ENCODE results near the gene LPIN1. TPM values are rescaled to one million over a fixed set of nuclear protein-coding genes. Genes with fewer than 3 reads are reported as not detected.

The LPIN1 gene
- polyA plus RNA-seq, 1 experiment: 20.8 TPM

DNA sequence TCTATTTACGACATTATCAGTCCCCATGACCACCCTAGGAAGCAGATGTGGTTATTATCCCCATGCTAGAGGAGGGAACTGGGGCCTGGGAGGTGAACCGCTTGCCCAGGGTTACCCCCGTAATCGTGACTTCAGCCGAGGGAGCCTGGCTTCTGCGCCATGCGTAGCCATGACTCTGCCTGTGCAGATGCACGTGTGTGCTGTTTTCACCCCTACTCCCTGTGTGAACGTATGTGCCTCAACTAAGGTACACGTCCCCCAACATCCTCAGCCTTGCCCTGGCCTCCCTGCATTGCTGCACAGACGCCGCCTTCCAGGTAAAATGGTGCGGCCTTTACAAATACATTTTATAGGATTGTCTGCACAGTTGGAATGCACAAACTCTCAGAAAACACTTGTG, 40.2 kb downstream of the LPIN1 start:
- Histone ChIP-seq H3K27me3 (ENCODE audit: control insufficient read depth, insufficient read depth, low read length) (no peaks in the 10 kb centered on the region), H3K4me3 (ENCODE audit: low read depth, low read length) (no peak overlapping the region), H3K36me3 (ENCODE audit: control insufficient read depth, insufficient read depth, low read length) (peaks cover 17% of the 10 kb centered on the region)
- TF ChIP-seq, protein P1, sequence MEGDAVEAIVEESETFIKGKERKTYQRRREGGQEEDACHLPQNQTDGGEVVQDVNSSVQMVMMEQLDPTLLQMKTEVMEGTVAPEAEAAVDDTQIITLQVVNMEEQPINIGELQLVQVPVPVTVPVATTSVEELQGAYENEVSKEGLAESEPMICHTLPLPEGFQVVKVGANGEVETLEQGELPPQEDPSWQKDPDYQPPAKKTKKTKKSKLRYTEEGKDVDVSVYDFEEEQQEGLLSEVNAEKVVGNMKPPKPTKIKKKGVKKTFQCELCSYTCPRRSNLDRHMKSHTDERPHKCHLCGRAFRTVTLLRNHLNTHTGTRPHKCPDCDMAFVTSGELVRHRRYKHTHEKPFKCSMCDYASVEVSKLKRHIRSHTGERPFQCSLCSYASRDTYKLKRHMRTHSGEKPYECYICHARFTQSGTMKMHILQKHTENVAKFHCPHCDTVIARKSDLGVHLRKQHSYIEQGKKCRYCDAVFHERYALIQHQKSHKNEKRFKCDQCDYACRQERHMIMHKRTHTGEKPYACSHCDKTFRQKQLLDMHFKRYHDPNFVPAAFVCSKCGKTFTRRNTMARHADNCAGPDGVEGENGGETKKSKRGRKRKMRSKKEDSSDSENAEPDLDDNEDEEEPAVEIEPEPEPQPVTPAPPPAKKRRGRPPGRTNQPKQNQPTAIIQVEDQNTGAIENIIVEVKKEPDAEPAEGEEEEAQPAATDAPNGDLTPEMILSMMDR (IDR thresholded peaks at IDR 0.05; ENCODE audit: insufficient read depth, low read depth, low read length): no peak
- CTCF ChIA-PET: interaction anchor here (1.0 to 15.6 kb wide), 2 partner anchors 39 to 97 kb away, joined by 3 to 423 read pairs; no protein-coding TSS in a partner anchor
- DNase-seq (ENCODE audit: low read depth): no peak
- POLR2A ChIA-PET: no interaction called here

DNA sequence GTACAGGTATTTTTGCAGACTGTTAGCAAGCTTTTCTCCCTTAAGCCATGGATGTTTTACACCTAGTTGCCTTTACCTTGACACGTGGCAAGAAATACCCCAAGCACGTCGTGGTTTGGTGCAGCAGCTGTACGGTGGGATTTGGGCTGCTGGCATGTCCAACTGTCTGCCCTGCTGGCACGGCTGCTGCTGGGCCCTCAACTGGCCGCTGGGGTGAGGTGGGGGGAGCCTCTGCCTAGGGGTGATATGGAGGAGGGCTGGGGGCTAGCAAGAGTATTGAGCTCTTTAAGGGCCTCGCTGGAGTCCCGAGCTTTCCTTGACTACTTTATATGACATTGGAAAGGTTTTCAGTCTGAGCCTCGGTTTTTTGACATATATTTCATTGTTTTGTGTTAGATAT, 41.6 kb downstream of the LPIN1 start:
- TF ChIP-seq, protein P1 (IDR thresholded peaks at IDR 0.05; ENCODE audit: insufficient read depth, low read depth, low read length): no peak
- CTCF ChIA-PET: interaction anchor here (0.8 to 15.6 kb wide), 3 partner anchors 9 to 99 kb away, joined by 3 to 423 read pairs (median 4); no protein-coding TSS in a partner anchor
- no peak overlapping the region for H3K4me3 ChIP-seq (ENCODE audit: low read depth, low read length)
- DNase-seq (ENCODE audit: low read depth): no peak
- peaks cover 23% of the 10 kb centered on the region for H3K36me3 ChIP-seq (ENCODE audit: control insufficient read depth, insufficient read depth, low read length)
- POLR2A ChIA-PET: no interaction called here
- no peaks in the 10 kb centered on the region for H3K27me3 ChIP-seq (ENCODE audit: control insufficient read depth, insufficient read depth, low read length)

DNA sequence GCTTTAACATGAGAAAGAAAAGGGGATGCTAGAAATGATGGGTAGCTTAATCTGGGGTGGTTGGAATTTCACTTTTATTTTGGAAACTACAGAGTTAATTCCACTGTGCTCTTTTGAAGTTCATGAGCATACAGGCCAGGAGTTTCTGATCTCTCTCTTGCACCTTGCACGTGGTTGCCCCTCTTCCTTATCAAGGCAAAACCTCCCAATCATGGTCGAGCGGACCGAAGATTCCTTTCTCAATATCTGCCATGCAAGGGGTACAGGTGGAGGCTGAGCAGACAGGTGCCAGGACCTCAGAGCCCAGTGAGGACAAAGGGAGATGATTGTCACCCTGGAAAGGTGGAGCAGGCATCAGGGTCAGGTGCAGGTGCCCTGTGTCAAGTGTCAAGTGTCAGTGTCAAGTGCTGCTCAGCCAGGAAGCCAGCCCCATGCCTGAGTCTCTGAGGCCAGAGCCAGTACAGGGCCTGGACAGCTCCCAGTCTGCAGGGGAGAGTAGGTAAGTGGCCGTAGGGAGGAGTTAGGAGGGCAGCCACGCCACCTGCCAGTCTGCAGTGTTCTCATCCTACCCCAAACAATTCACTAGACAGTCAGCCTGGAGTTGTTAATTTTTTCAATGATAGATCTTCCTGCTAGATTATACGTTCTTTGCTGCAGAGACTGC, 42.2 kb downstream of the LPIN1 start:
- Histone ChIP-seq H3K4me3 (ENCODE audit: low read depth, low read length) (no peak overlapping the region), H3K36me3 (ENCODE audit: control insufficient read depth, insufficient read depth, low read length) (peaks cover 20% of the 10 kb centered on the region), H3K27me3 (ENCODE audit: control insufficient read depth, insufficient read depth, low read length) (no peaks in the 10 kb centered on the region)
- CTCF ChIA-PET: interaction anchor here (1.0 to 15.6 kb wide), 2 partner anchors 9 to 99 kb away, joined by 4 to 423 read pairs; no protein-coding TSS in a partner anchor
- POLR2A ChIA-PET: no interaction called here
- no peak for DNase-seq (ENCODE audit: low read depth)
- TF ChIP-seq, protein P1 (IDR thresholded peaks at IDR 0.05; ENCODE audit: insufficient read depth, low read depth, low read length): no peak

DNA sequence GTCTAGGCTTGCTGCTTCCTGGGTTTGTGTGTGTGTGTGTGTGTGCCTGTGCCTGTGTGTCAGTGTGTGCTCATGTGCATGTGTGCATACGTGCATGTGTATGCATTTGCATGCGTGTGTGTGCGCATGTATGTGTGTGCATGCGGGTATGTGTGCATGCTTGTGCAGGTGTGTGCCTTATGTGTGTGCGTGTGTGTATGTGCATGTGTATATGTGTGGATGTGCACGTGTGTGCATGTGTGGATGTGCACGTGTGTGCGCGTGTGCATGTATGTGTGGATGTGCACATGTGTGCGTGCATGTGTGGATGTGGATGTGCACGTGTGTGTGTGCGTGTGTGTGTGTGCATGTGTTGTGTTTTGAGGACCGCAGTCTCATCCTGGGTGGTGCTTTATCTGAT, 42.8 kb downstream of the LPIN1 start:
- peaks cover 20% of the 10 kb centered on the region for H3K36me3 ChIP-seq (ENCODE audit: control insufficient read depth, insufficient read depth, low read length)
- H3K4me3 ChIP-seq (ENCODE audit: low read depth, low read length): no peak overlapping the region
- no peaks in the 10 kb centered on the region for H3K27me3 ChIP-seq (ENCODE audit: control insufficient read depth, insufficient read depth, low read length)
- POLR2A ChIA-PET: no interaction called here
- CTCF ChIA-PET: interaction anchor here (15.6 kb wide), 1 partner anchor 100 kb away, joined by 423 read pairs; no protein-coding TSS in a partner anchor
- TF ChIP-seq, protein P1 (IDR thresholded peaks at IDR 0.05; ENCODE audit: insufficient read depth, low read depth, low read length): no peak
- DNase-seq (ENCODE audit: low read depth): no peak

DNA sequence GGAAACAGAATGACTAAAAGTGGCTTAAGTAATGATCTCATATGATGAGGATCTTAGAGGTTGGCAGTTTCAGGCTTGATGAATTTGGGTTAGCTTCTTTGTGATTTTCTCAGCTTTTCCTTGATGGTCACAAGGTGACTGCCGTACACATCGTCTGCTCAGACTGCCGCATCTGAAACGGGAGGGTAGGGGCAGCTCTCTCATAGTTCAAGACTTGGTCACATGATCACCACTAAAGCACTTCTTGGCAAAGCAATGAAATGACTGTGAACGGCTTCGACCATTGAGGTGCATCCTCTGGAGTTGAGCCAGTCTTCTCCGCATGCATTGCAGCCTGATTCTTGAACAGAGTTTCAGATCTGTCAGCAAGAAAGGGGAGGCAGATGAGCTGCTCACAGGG, 43.8 kb downstream of the LPIN1 start:
- ChIA-PET POLR2A (no interaction called here), CTCF (interaction anchor here (0.7 to 15.6 kb wide), 3 partner anchors 11 to 1107 kb away, joined by 3 to 423 read pairs (median 3); no protein-coding TSS in a partner anchor)
- no peak overlapping the region for H3K4me3 ChIP-seq (ENCODE audit: low read depth, low read length)
- TF ChIP-seq, protein P1 (IDR thresholded peaks at IDR 0.05; ENCODE audit: insufficient read depth, low read depth, low read length): no peak
- no peak for DNase-seq (ENCODE audit: low read depth)
- H3K27me3 ChIP-seq (ENCODE audit: control insufficient read depth, insufficient read depth, low read length): no peaks in the 10 kb centered on the region
- H3K36me3 ChIP-seq (ENCODE audit: control insufficient read depth, insufficient read depth, low read length): peaks cover 20% of the 10 kb centered on the region

Data from BJ (cell line).